ENCODE measurements around the gene RPL22.
A peak's percentile ranks its signal among the peaks of the same experiment; 100 is the strongest.

RPL22 gene

GRCh38 chr1:6199298-6200187 lies at the start of gene RPL22:
TSS of gene RPL22 (minus strand) at chr1:6199595. CDS start at chr1:6199573, 22 bp downstream.
- DNase-seq, result peak; percentile 98

GRCh38 chr1:6248161-6248776 lies 48.9 kb upstream of the RPL22 start:
- no peak for DNase-seq

- no peak for DNase-seq
Observed at GRCh38 chr1:6247651-6248050, 48.3 kb upstream of the RPL22 start.

- DNase-seq, result peak; percentile 80
Observed at GRCh38 chr1:6246497-6247467, 47.4 kb upstream of the RPL22 start.

GRCh38 chr1:6245869-6246496 lies 46.6 kb upstream of the RPL22 start:
- DNase-seq, result peak; percentile 50

GRCh38 chr1:6245086-6245868 lies 45.9 kb upstream of the RPL22 start:
- DNase-seq, result peak; percentile 82

GRCh38 chr1:6244401-6245049 lies 45.1 kb upstream of the RPL22 start:
- no peak for DNase-seq

GRCh38 chr1:6243993-6244392 lies 44.6 kb upstream of the RPL22 start, which contains the start of gene HES3:
TSS of gene HES3 (plus strand) at chr1:6244179. CDS start at chr1:6244366, 187 bp downstream.
- no peak for DNase-seq

- no peak for DNase-seq
Observed at GRCh38 chr1:6243053-6243834, 43.8 kb upstream of the RPL22 start.

GRCh38 chr1:6241887-6242740 lies 42.7 kb upstream of the RPL22 start:
- no peak for DNase-seq

GRCh38 chr1:6241107-6241886 lies 41.9 kb upstream of the RPL22 start:
- no peak for DNase-seq

GRCh38 chr1:6239950-6240768 lies 40.8 kb upstream of the RPL22 start:
- no peak for DNase-seq

- DNase-seq, result no peak
Observed at GRCh38 chr1:6239213-6239752, 39.9 kb upstream of the RPL22 start.

GRCh38 chr1:6237093-6237492 lies 37.7 kb upstream of the RPL22 start:
- no peak for DNase-seq

GRCh38 chr1:6235296-6235677 lies 35.9 kb upstream of the RPL22 start:
- no peak for DNase-seq

GRCh38 chr1:6234502-6235295 lies 35.3 kb upstream of the RPL22 start:
- DNase-seq, result no peak
